ENCODE measurements around the gene MRC2. TPM values are rescaled to one million over a fixed set of nuclear protein-coding genes. Genes with fewer than 3 reads are reported as not detected.

MRC2 gene
- polyA plus RNA-seq, 1 of the 3 experiments (the other 2 are of a cell fraction): 213 TPM

- Histone ChIP-seq H3K36me3 (replicated peaks in 1 of 2; ENCODE audit: control insufficient read depth in 1 of 2, insufficient read depth in 2 of 2, low read length in 1 of 2) (peaks cover 25 to 58% of the 10 kb centered on the region in 2 experiments), H3K9me2 (no peaks in the 10 kb centered on the region), H4K20me1 (ENCODE audit: insufficient read depth) (peaks cover 58% of the 10 kb centered on the region), H3K9ac (no peak overlapping the region), H3K9me3 (peaks cover 11% of the 10 kb centered on the region; the same call in 1 of the 2 replicates), H3K4me3 (ENCODE audit: low read depth in 2 of 2, low read length in 1 of 2) (no peak overlapping the region), H3K4me1 (ENCODE audit: control insufficient read depth in 1 of 2, insufficient read depth in 2 of 2, low read depth in 1 of 2, low read length in 1 of 2) (peaks cover 0 to 10% of the 10 kb centered on the region in 2 experiments; a peak in 1 of 4 replicates), H3K4me2 (no peak overlapping the region), H3K27ac (ENCODE audit: low read depth in 2 of 2, low read length in 1 of 2) (no peak overlapping the region), H3F3A (replicated peaks; ENCODE audit: insufficient read depth) (peaks cover 26% of the 10 kb centered on the region), H2AFZ (ENCODE audit: low read depth) (no peak overlapping the region), H3K27me3 (ENCODE audit: insufficient read depth) (no peaks in the 10 kb centered on the region), H3K79me2 (ENCODE audit: insufficient read depth) (peaks cover 78% of the 10 kb centered on the region)
- no peak for TF ChIP-seq USF2 (IDR thresholded peaks at IDR 0.05; ENCODE audit: borderline replicate concordance, low read depth, low read length)
- no peak for TF ChIP-seq PBX3 (IDR thresholded peaks at IDR 0.05)
- no peak for TF ChIP-seq JUND (IDR thresholded peaks at IDR 0.05)
- no peak for TF ChIP-seq NFIC (IDR thresholded peaks at IDR 0.05; ENCODE audit: borderline replicate concordance)
- TF ChIP-seq POLR2AphosphoS5 (IDR thresholded peaks at IDR 0.05; ENCODE audit: low read depth, low read length): no peak
- TF ChIP-seq TAF1 (IDR thresholded peaks at IDR 0.05; ENCODE audit: borderline replicate concordance, low read depth, low read length): no peak
- TF ChIP-seq NRF1 (IDR thresholded peaks at IDR 0.05; ENCODE audit: low read depth, low read length): no peak
- TF ChIP-seq SMC3 (IDR thresholded peaks at IDR 0.05; ENCODE audit: low read depth, low read length): no peak
- no peak for TF ChIP-seq TEAD4 (IDR thresholded peaks at IDR 0.05; ENCODE audit: borderline replicate concordance, insufficient read depth)
- ChIA-PET CTCF (no interaction called here), POLR2A (no interaction called here)
- DNase-seq: no peak
- WGBS (ENCODE audit: low lambda C conversion rate): 88% methylated on average over 18 of the region's 25 CpGs
Observed at GRCh38 chr17:62664336-62665120, 37.1 kb downstream of the MRC2 start.

- Histone ChIP-seq H3K9me3 (0 out of 2 replicates have a peak, but pooled peaks cover under 1% of the 10 kb centered on the region), H4K20me1 (ENCODE audit: insufficient read depth) (peaks cover 54% of the 10 kb centered on the region), H3K4me2 (no peak overlapping the region), H3K4me1 (ENCODE audit: control insufficient read depth in 1 of 2, insufficient read depth in 2 of 2, low read depth in 1 of 2, low read length in 1 of 2) (peaks cover 0 to 10% of the 10 kb centered on the region in 2 experiments; a peak in 1 of 4 replicates), H3K27ac (ENCODE audit: low read depth in 2 of 2, low read length in 1 of 2) (no peak overlapping the region), H3K36me3 (replicated peaks in 1 of 2; ENCODE audit: control insufficient read depth in 1 of 2, insufficient read depth in 2 of 2, low read length in 1 of 2) (peaks cover 34 to 49% of the 10 kb centered on the region in 2 experiments), H3K9ac (no peak overlapping the region), H3F3A (replicated peaks; ENCODE audit: insufficient read depth) (peaks cover 18% of the 10 kb centered on the region), H2AFZ (ENCODE audit: low read depth) (no peak overlapping the region), H3K4me3 (ENCODE audit: low read depth in 2 of 2, low read length in 1 of 2) (no peak overlapping the region), H3K9me2 (no peaks in the 10 kb centered on the region), H3K27me3 (ENCODE audit: insufficient read depth) (no peaks in the 10 kb centered on the region), H3K79me2 (ENCODE audit: insufficient read depth) (peaks cover 67% of the 10 kb centered on the region)
- DNase-seq: no peak
- POLR2A ChIA-PET: no interaction called here
- 91% methylated on average over 2 of the region's 3 CpGs for WGBS (ENCODE audit: low lambda C conversion rate)
- CTCF ChIA-PET: interaction anchor here (1.9 kb wide), 1 partner anchor 9 kb away, joined by 4 read pairs; no protein-coding TSS in a partner anchor
- TF ChIP-seq FOXJ3 (CRISPR knock-in tag; IDR thresholded peaks at IDR 0.05) (no peak), TAF1 (IDR thresholded peaks at IDR 0.05; ENCODE audit: borderline replicate concordance, low read depth, low read length) (no peak), YY1 (IDR thresholded peaks at IDR 0.05; ENCODE audit: low read depth) (no peak), RFX5 (IDR thresholded peaks at IDR 0.05; ENCODE audit: low read length) (no peak), MEF2A (IDR thresholded peaks at IDR 0.05; ENCODE audit: borderline replicate concordance, low read depth) (no peak), GATA2 (CRISPR knock-in tag; IDR thresholded peaks at IDR 0.05) (no peak), TCF12 (IDR thresholded peaks at IDR 0.05) (no peak), EP300 (IDR thresholded peaks at IDR 0.05; ENCODE audit: borderline replicate concordance in 1 of 2, low read depth in 1 of 2, low read length in 1 of 2) (no peak), USF1 (IDR thresholded peaks at IDR 0.05; ENCODE audit: borderline replicate concordance, low read depth) (no peak), POLR2AphosphoS5 (IDR thresholded peaks at IDR 0.05; ENCODE audit: low read depth, low read length) (no peak), SMC3 (IDR thresholded peaks at IDR 0.05; ENCODE audit: low read depth, low read length) (no peak), REST (IDR thresholded peaks at IDR 0.05; ENCODE audit: low read depth, low read length) (no peak), USF2 (IDR thresholded peaks at IDR 0.05; ENCODE audit: borderline replicate concordance, low read depth, low read length) (no peak), CHD2 (IDR thresholded peaks at IDR 0.05; ENCODE audit: low read length, partially characterized antibody) (no peak), JUND (IDR thresholded peaks at IDR 0.05) (no peak)
Observed at GRCh38 chr17:62665599-62665998, 38.1 kb downstream of the MRC2 start.

Measured in SK-N-SH (cell line).